ENCODE measurements around the gene PLXNC1. TPM values are rescaled to one million over a fixed set of nuclear protein-coding genes. Genes with fewer than 3 reads are reported as not detected.

PLXNC1 gene
- total and polyA plus RNA-seq, 2 donors (not counting 1 experiment from before 2014, with no cell fraction given): 9.7 to 33.6 TPM

GRCh38 chr12:94277426-94278000 lies 129.1 kb downstream of the PLXNC1 start:
- TF ChIP-seq CTCF (IDR thresholded peaks at IDR 0.05): no peak
- TF ChIP-seq EZH2 (IDR thresholded peaks at IDR 0.05; ENCODE audit: borderline replicate concordance, insufficient read depth, low read depth, low read length, poor library complexity, severe bottlenecking): no peak
- no peak overlapping the region for H3K27ac Mint-ChIP-seq

GRCh38 chr12:94280063-94280462 lies 131.7 kb downstream of the PLXNC1 start:
- ChIA-PET CTCF (no interaction called here), POLR2A (no interaction called here)
- TF ChIP-seq EZH2 (IDR thresholded peaks at IDR 0.05; ENCODE audit: borderline replicate concordance, insufficient read depth, low read depth, low read length, poor library complexity, severe bottlenecking) (no peak), CTCF (IDR thresholded peaks at IDR 0.05) (no peak)
- intact Hi-C loops (cut with micrococcal nuclease): no loop called here
- WGBS (ENCODE audit: insufficient coverage): 80% methylated on average over 1 of the region's 7 CpGs
- Mint-ChIP-seq H3K27ac (peak overlapping the region; percentile 70), H3K9me3 (ENCODE audit: insufficient read depth) (peaks cover 2% of the 10 kb centered on the region), H3K27me3 (no peaks in the 10 kb centered on the region), H3K4me3 (no peak overlapping the region), H3K4me1 (peaks cover 25% of the 10 kb centered on the region)
- Histone ChIP-seq H3K4me3 (ENCODE audit: control extremely low read depth in 1 of 5, extremely low read depth in 1 of 5, insufficient read depth in 1 of 5, low read depth in 2 of 5, low read length in 4 of 5) (no peak overlapping the region), H2AFZ (ENCODE audit: insufficient read depth, low read depth, low read length, poor library complexity, severe bottlenecking) (no peak overlapping the region), H3K79me2 (ENCODE audit: control insufficient read depth, insufficient read depth, low read length) (no peaks in the 10 kb centered on the region), H3K36me3 (replicated peaks in 1 of 2; ENCODE audit: control extremely low read depth in 1 of 2, control insufficient read depth in 1 of 2, extremely low read depth in 1 of 2, insufficient read depth in 2 of 2, low read length in 1 of 2) (peaks cover 0 to 44% of the 10 kb centered on the region in 2 experiments), H3K4me2 (replicated peaks; ENCODE audit: low read depth, low read length, poor library complexity, severe bottlenecking) (no peak overlapping the region), H3K27me3 (replicated peaks in 1 of 4; ENCODE audit: control extremely low read depth in 1 of 4, control insufficient read depth in 3 of 4, insufficient read depth in 4 of 4, low read length in 3 of 4) (no peaks in the 10 kb centered on the region), H4K20me1 (ENCODE audit: control insufficient read depth, insufficient read depth, low read length, poor library complexity, severe bottlenecking) (no peaks in the 10 kb centered on the region), H3K4me1 (ENCODE audit: control insufficient read depth in 2 of 2, insufficient read depth in 2 of 2, low read length in 2 of 2) (peaks cover 9 to 13% of the 10 kb centered on the region in 2 donors), H3K9me3 (ENCODE audit: control extremely low read depth in 1 of 3, control insufficient read depth in 2 of 3, insufficient read depth in 1 of 3, low read length in 2 of 3) (no peaks in the 10 kb centered on the region), H3K9ac (ENCODE audit: low read length) (no peak overlapping the region), H3K27ac (ENCODE audit: low read length in 2 of 2) (no peak overlapping the region)
- peak; percentile 54 for ATAC-seq (ENCODE audit: low read depth)
- DNase-seq: no peak

More at GRCh38 chr12:94277426-94278000, 129.1 kb downstream of the PLXNC1 start:
- H3K4me3 ChIP-seq (ENCODE audit: control extremely low read depth in 1 of 5, extremely low read depth in 1 of 5, insufficient read depth in 1 of 5, low read depth in 2 of 5, low read length in 4 of 5): no peak overlapping the region
- intact Hi-C loops (cut with micrococcal nuclease): loop anchor here (5.0 kb wide), 1 partner anchor 35 kb away; no protein-coding TSS in a partner anchor
- H3K27me3 ChIP-seq (replicated peaks in 1 of 4; ENCODE audit: control extremely low read depth in 1 of 4, control insufficient read depth in 3 of 4, insufficient read depth in 4 of 4, low read length in 3 of 4): no peaks in the 10 kb centered on the region
- no peak overlapping the region for H2AFZ ChIP-seq (ENCODE audit: insufficient read depth, low read depth, low read length, poor library complexity, severe bottlenecking)
- no peaks in the 10 kb centered on the region for H3K9me3 ChIP-seq (ENCODE audit: control extremely low read depth in 1 of 3, control insufficient read depth in 2 of 3, insufficient read depth in 1 of 3, low read length in 2 of 3)
- H3K27ac ChIP-seq (ENCODE audit: low read length in 2 of 2): no peak overlapping the region
- 97% methylated on average over 8 of the region's 9 CpGs for WGBS (ENCODE audit: insufficient coverage)
- no peak overlapping the region for H3K9ac ChIP-seq (ENCODE audit: low read length)
- peaks cover 3% of the 10 kb centered on the region for H3K79me2 ChIP-seq (ENCODE audit: control insufficient read depth, insufficient read depth, low read length)
- Mint-ChIP-seq H3K27me3 (no peaks in the 10 kb centered on the region), H3K9me3 (ENCODE audit: insufficient read depth) (peaks cover 2% of the 10 kb centered on the region), H3K4me3 (no peak overlapping the region), H3K4me1 (peaks cover 17% of the 10 kb centered on the region)
- ATAC-seq (ENCODE audit: low read depth): no peak
- ChIA-PET CTCF (no interaction called here), POLR2A (no interaction called here)
- H3K4me1 ChIP-seq (ENCODE audit: control insufficient read depth in 2 of 2, insufficient read depth in 2 of 2, low read length in 2 of 2): peaks cover 3 to 5% of the 10 kb centered on the region in 2 donors
- DNase-seq: no peak
- H4K20me1 ChIP-seq (ENCODE audit: control insufficient read depth, insufficient read depth, low read length, poor library complexity, severe bottlenecking): no peaks in the 10 kb centered on the region
- no peak overlapping the region for H3K4me2 ChIP-seq (replicated peaks; ENCODE audit: low read depth, low read length, poor library complexity, severe bottlenecking)
- H3K36me3 ChIP-seq (replicated peaks in 1 of 2; ENCODE audit: control extremely low read depth in 1 of 2, control insufficient read depth in 1 of 2, extremely low read depth in 1 of 2, insufficient read depth in 2 of 2, low read length in 1 of 2): peaks cover 0 to 39% of the 10 kb centered on the region in 2 experiments

Measured in B cell (primary cell).